HFF-Myc (cell line): ENCODE measurements around the gene API5.

Experiments
- DNase-seq: peaks from one replicate; pipeline ENCODE4 v3.0.0-alpha.2; 2011; ENCODE audit warnings: low read depth; ENCODE audit errors: extremely low read depth
- H3K4me3 ChIP-seq: replicated peaks from 2 replicates; pipeline ENCODE4 v1.5.1; 2011; ENCODE audit warnings: low read depth, mild to moderate bottlenecking, control low read depth, low read length
- CTCF ChIP-seq: IDR thresholded peaks from 2 replicates; pipeline ENCODE4 v1.5.1; 2012; ENCODE audit warnings: mild to moderate bottlenecking, low read depth, low read length, control low read depth; ENCODE audit errors: missing control alignments

Gene API5

GRCh38 chr11:43393765-43394355, 82.1 kb downstream of the API5 start:
- no peak for TF ChIP-seq CTCF
- DNase-seq = no peak
- no peak overlapping the region for H3K4me3 ChIP-seq
